HEK293T (cell line): ENCODE data around the gene PRMT7.

Source experiments
- CTCF ChIA-PET: fragments of 350-600 bp; formaldehyde crosslinking; extraction: SDS; loops from one replicate; lab custom pipeline; 2021; ENCODE audit warnings: antibody characterized with exemption, inconsistent platforms; lab: Yijun Ruan, JAX
- POLR2A ChIA-PET: fragments of 350-600 bp; formaldehyde crosslinking; extraction: SDS; loops from one replicate; lab custom pipeline; 2020; ENCODE audit warnings: antibody characterized with exemption, inconsistent platforms; lab: Yijun Ruan, JAX
- DNase-seq: peaks from one replicate; pipeline ENCODE4 v3.0.0; 2012; ENCODE audit warnings: mixed read lengths; ENCODE audit errors: extremely low spot score
- ARNT ChIP-seq: fragments of 450-650 bp; IDR thresholded peaks from 2 replicates; pipeline ENCODE4 v1.6.1; 2017; ENCODE audit warnings: mild to moderate bottlenecking
- BHLHE40 ChIP-seq: fragments of 450-650 bp; IDR thresholded peaks from 2 replicates; pipeline ENCODE4 v1.6.1; 2016; ENCODE audit warnings: mild to moderate bottlenecking, moderate library complexity, borderline replicate concordance
- CTBP1 ChIP-seq: fragments of 450-650 bp; IDR thresholded peaks from 2 replicates; pipeline ENCODE4 v1.6.1; 2016; ENCODE audit warnings: borderline replicate concordance
- ELF4 ChIP-seq: fragments of 450-650 bp; IDR thresholded peaks from 2 replicates; pipeline ENCODE4 v1.6.1; 2017; ENCODE audit warnings: antibody characterized with exemption
- FOXA1 ChIP-seq: fragments of 450-650 bp; IDR thresholded peaks from 2 replicates; pipeline ENCODE4 v1.6.1; 2016; ENCODE audit warnings: mild to moderate bottlenecking
- FOXK2 ChIP-seq: fragments of 450-650 bp; IDR thresholded peaks from 2 replicates; pipeline ENCODE4 v1.6.1; 2016; ENCODE audit warnings: mild to moderate bottlenecking
- FOXM1 ChIP-seq: fragments of 450-650 bp; IDR thresholded peaks from 2 replicates; pipeline ENCODE4 v1.6.1; 2017; ENCODE audit warnings: mild to moderate bottlenecking, borderline replicate concordance
- HDGF ChIP-seq: fragments of 450-650 bp; IDR thresholded peaks from 2 replicates; pipeline ENCODE4 v1.6.1; 2017; ENCODE audit warnings: antibody characterized with exemption, borderline replicate concordance
- L3MBTL2 ChIP-seq: fragments of 450-650 bp; conservative IDR thresholded peaks from 2 replicates; pipeline ENCODE4 v1.6.1; 2016; ENCODE audit warnings: mild to moderate bottlenecking
- LEF1 ChIP-seq: fragments of 450-650 bp; IDR thresholded peaks from 2 replicates; pipeline ENCODE4 v1.6.1; 2017; ENCODE audit warnings: mild to moderate bottlenecking, borderline replicate concordance
- NFRKB ChIP-seq: fragments of 450-650 bp; IDR thresholded peaks from 2 replicates; pipeline ENCODE4 v1.6.1; 2016; ENCODE audit warnings: mild to moderate bottlenecking, moderate library complexity
- SP1 ChIP-seq: fragments of 450-650 bp; IDR thresholded peaks from 2 replicates; pipeline ENCODE4 v1.6.1; 2017
- SUZ12 ChIP-seq: fragments of 450-650 bp; IDR thresholded peaks from 2 replicates; pipeline ENCODE4 v1.6.1; 2016; ENCODE audit warnings: mild to moderate bottlenecking
- TARDBP ChIP-seq: fragments of 450-650 bp; IDR thresholded peaks from 2 replicates; pipeline ENCODE4 v1.6.1; 2016
- ZNF384 ChIP-seq: fragments of 450-650 bp; IDR thresholded peaks from 2 replicates; pipeline ENCODE4 v1.6.1; 2016
- TF ChIP-seq, protein P1 (sequence below): fragments of 450-650 bp; IDR thresholded peaks from 2 replicates; pipeline ENCODE4 v1.6.1; 2016

PRMT7 gene

DNA sequence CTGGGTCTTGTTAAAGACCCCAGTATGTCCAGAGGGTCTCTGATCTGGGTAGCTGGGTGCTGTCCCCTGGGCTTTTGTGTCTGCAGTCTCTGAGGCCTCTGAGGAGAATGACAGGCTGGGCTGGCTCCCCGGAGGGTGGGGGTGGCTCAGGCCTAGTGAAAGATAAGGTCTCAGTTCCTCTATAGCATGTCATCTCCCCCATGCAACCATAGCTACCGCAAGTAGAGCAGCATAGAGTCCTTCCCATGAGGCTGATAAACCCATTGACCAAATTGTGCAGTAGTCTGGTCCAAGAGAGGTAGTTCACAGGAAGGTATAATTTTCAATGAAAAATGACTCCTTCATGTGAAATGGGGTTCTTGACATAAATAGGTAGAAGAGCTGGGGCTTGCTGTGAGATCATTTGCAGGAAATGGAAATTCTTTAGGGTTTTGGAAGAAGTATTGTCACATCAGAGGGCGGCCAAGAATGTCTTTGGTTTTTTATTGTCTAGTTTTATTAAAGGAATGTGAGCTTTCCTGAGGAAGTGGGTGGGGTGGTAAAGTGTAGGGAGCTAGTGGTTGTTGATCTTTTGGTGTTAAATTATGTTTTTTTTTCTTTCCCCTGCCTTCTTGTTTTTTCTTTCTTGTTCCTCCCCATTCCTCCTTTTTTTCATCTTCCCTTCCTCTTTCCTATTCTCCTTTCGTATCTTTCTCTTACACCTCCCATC, 21.0 kb upstream of the PRMT7 start:
- DNase-seq, result no peak
- CTCF ChIA-PET, result no interaction called here
- no peak for TF ChIP-seq TARDBP
- TF ChIP-seq, protein P1, sequence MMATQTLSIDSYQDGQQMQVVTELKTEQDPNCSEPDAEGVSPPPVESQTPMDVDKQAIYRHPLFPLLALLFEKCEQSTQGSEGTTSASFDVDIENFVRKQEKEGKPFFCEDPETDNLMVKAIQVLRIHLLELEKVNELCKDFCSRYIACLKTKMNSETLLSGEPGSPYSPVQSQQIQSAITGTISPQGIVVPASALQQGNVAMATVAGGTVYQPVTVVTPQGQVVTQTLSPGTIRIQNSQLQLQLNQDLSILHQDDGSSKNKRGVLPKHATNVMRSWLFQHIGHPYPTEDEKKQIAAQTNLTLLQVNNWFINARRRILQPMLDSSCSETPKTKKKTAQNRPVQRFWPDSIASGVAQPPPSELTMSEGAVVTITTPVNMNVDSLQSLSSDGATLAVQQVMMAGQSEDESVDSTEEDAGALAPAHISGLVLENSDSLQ, result no peak
- TF ChIP-seq SUZ12, result no peak
- TF ChIP-seq ARNT, result no peak
- TF ChIP-seq L3MBTL2, result no peak
- no peak for TF ChIP-seq BHLHE40
- no peak for TF ChIP-seq FOXA1
- no peak for TF ChIP-seq LEF1
- no peak for TF ChIP-seq FOXM1
- no peak for TF ChIP-seq FOXK2
- no peak for TF ChIP-seq ELF4
- TF ChIP-seq SP1, result no peak
- TF ChIP-seq ZNF384, result no peak
- POLR2A ChIA-PET, result no interaction called here

DNA sequence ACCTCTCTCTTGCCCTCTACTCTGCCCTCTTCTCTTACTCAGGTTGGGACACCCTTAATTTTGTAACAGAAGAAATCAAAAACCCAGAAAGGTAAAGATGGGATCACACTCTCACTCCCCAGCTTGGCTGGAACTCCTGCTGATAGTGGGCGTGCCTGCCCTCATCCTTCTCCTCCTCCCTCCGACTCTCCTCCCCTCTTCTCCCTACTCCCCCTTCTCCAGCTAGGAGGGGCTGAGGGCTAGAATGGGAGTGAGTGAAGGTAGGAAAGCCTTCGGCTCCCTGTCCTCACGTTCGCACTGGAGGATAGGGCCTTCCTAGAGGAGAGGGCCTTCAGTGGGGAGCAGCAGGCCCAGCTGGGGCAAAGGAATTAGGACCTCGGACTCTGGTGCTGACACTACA, 20.4 kb upstream of the PRMT7 start:
- TF ChIP-seq SP1 (no peak), ARNT (no peak), SUZ12 (no peak)
- DNase-seq, result no peak
- POLR2A ChIA-PET, result no interaction called here
- CTCF ChIA-PET, result no interaction called here

DNA sequence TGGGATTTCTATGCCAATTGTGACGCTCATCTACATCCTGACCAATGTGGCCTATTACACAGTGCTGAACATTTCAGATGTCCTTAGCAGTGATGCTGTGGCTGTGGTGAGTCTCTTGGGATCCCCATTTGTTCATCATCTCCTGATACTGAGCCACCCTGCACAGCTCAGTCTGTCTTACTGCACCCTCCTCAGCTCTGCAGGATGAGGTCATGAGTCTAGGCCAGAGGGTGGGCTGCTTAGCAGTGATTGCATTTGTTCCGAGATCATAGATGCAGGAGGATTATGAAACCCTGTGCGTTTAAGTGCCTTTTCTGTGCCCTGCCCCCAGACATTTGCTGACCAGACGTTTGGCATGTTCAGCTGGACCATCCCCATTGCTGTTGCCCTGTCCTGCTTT, 19.6 kb upstream of the PRMT7 start:
- TF ChIP-seq ZNF384 (no peak), FOXK2 (no peak), TARDBP (no peak), SP1 (no peak)
- TF ChIP-seq, protein P1, result no peak
- ChIA-PET CTCF (no interaction called here), POLR2A (interaction anchor here (1.7 kb wide), 1 partner anchor 20 kb away, joined by 5 read pairs; the partner anchor contains the start of genes PRMT7 and SLC7A6OS)
- no peak for DNase-seq

DNA sequence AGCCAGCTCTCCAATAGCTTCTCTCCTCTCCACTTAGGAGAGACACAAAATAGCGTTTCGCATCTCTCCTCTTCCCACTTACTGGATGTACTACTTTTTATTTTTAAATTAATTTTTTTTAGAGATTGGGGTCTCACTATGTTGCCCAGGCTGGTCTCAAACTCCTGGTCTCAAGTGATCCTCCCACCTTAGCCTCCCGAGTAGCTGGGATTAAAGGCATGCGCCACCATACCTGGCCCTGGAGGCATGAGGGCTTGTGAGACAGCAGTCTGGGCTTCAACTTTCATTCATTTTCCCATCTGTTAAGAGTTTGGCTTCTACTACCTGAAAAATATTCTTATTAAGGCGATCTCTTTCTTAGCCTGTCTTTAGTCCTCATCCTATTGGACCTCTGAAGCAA, 18.4 kb upstream of the PRMT7 start:
- TF ChIP-seq ZNF384 (no peak), FOXA1 (no peak), SUZ12 (no peak), BHLHE40 (no peak), ARNT (no peak), NFRKB (no peak), CTBP1 (no peak), FOXK2 (no peak), SP1 (no peak), HDGF (no peak), L3MBTL2 (no peak), FOXM1 (no peak), LEF1 (no peak)
- TF ChIP-seq, protein P1, result no peak
- CTCF ChIA-PET, result no interaction called here
- POLR2A ChIA-PET, result interaction anchor here (1.7 kb wide), 1 partner anchor 19 kb away, joined by 5 read pairs; the partner anchor contains the start of genes PRMT7 and SLC7A6OS
- no peak for DNase-seq

DNA sequence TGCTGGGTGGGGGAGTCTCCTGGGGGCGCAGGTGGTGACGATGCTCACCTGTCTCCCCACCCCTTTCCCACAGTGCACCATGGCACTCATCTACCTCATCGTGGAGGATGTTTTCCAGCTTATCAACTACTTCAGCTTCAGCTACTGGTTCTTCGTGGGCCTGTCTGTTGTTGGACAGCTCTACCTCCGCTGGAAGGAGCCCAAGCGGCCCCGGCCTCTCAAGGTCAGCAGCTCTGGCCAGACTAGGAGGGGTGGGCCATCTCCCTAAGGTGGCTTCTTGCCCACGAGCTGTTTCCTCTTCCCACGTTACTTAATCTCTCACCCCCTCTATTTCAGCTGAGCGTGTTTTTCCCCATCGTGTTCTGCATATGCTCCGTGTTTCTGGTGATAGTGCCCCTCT, 14.5 kb upstream of the PRMT7 start:
- ChIA-PET POLR2A (no interaction called here), CTCF (interaction anchor here (0.6 kb wide), 1 partner anchor 21 kb away, joined by 3 read pairs; no protein-coding TSS in a partner anchor)
- DNase-seq, result no peak
- TF ChIP-seq CTBP1 (no peak), FOXK2 (no peak), HDGF (no peak), L3MBTL2 (no peak), BHLHE40 (no peak), ELF4 (no peak), SP1 (no peak), LEF1 (no peak), ARNT (no peak), NFRKB (no peak), SUZ12 (no peak), FOXA1 (no peak), ZNF384 (no peak), TARDBP (no peak), FOXM1 (no peak)
- TF ChIP-seq, protein P1, result no peak

DNA sequence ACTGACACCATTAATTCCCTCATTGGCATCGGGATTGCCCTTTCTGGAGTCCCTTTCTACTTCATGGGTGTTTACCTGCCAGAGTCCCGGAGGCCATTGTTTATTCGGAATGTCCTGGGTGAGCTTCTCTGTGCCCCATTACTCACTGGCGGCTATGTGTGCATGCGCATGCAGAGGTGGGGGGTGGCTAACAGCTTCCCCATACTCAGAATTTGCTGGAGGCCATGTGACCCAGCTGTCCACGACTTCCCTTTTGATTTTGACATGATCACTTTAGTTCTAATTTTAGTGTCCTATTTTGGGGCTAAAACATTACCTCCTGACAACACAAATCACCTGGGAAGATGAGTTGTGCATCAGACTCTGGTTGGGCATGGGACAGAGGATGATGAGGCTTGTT, 14.1 kb upstream of the PRMT7 start:
- TF ChIP-seq FOXM1 (no peak), FOXA1 (no peak), SUZ12 (no peak), HDGF (no peak), BHLHE40 (no peak), NFRKB (no peak), TARDBP (no peak), ELF4 (no peak), L3MBTL2 (no peak), ARNT (no peak), SP1 (no peak), LEF1 (no peak), CTBP1 (no peak), FOXK2 (no peak)
- TF ChIP-seq, protein P1, result no peak
- CTCF ChIA-PET, result interaction anchor here (0.6 to 1.0 kb wide), 2 partner anchors 21 to 32 kb away, joined by 3 read pairs; partner anchors contain the start of gene SLC7A6
- no peak for DNase-seq

More for the DNA sequence above, 14.1 kb upstream of the PRMT7 start:
- POLR2A ChIA-PET, result no interaction called here
